Adipose tissue (tissue), 3 donors: Measurements from ENCODE around the gene SPATA19. TPM values are rescaled to one million over a fixed set of nuclear protein-coding genes. Genes with fewer than 3 reads are reported as not detected.
"Not testable (repeated sequence)": the region's sequence is repeated elsewhere in the genome, so short reads cannot be mapped to it uniquely, and the experiment has no call there.

Experiments used
- H3K27ac ChIP-seq: one replicate; pipeline ENCODE4 v1.5.1; 2013; ENCODE audit warnings: low read depth, low read length
- WGBS, 3 donors: extraction: QIAGEN DNeasy Blood & Tissue Kit; methylation state at CpG; one replicate each; pipeline ENCODE4 v1.1.7; 2013; 5-methylcytosine and 5-hydroxymethylcytosine counted together
- polyA plus RNA-seq, 3 donors: library from polyadenylated mRNA; stranded (reverse); fragments of 200-250 nt; gene quantifications; one replicate each; pipeline ENCODE4 v1.2.3, GENCODE V29; 2013
- donor health status: healthy with polysubstance abuse.
- donor health status: Bipolar disorder and iron deficiency.
- donor health status: healthy.

The SPATA19 gene
- polyA plus RNA-seq, result not detected

GRCh38 chr11:133845413-133845812 is at the start of gene SPATA19:
TSS of gene SPATA19 (minus strand) at chr11:133845513. CDS start at chr11:133845446, 67 bp downstream.
- no peak within 1 kb of the TSS for H3K27ac ChIP-seq
- 53 to 64% (median 62%) methylated on average over 2 of the region's 2 CpGs for WGBS, 3 donors

- H3K27ac ChIP-seq, result no peak overlapping the region
- 29 to 45% (median 43%) methylated on average over 10 of the region's 10 CpGs for WGBS, 3 donors
Observed at GRCh38 chr11:133895061-133895479, 49.8 kb upstream of the SPATA19 start.

GRCh38 chr11:133893381-133893780 is 48.1 kb upstream of the SPATA19 start:
- 70 to 79% (median 75%) methylated on average over 14 of the region's 14 CpGs for WGBS, 3 donors

GRCh38 chr11:133892584-133893380 is 47.5 kb upstream of the SPATA19 start:
- WGBS, 3 donors, result 83 to 87% (median 83%) methylated on average over 19 of the region's 19 CpGs

More at GRCh38 chr11:133893381-133893780, 48.1 kb upstream of the SPATA19 start:
- H3K27ac ChIP-seq, result no peak overlapping the region

GRCh38 chr11:133892126-133892525 is 46.8 kb upstream of the SPATA19 start:
- WGBS, 3 donors, result 67 to 80% (median 74%) methylated on average over 8 of the region's 8 CpGs
- H3K27ac ChIP-seq, result no peak overlapping the region

More at GRCh38 chr11:133892584-133893380, 47.5 kb upstream of the SPATA19 start:
- H3K27ac ChIP-seq, result no peak overlapping the region

- 70 to 89% (median 81%) methylated on average over 3 of the region's 3 CpGs for WGBS, 3 donors
- no peak overlapping the region for H3K27ac ChIP-seq
Observed at GRCh38 chr11:133889893-133890292, 44.6 kb upstream of the SPATA19 start.

- H3K27ac ChIP-seq, result no peak overlapping the region
- 67 to 77% (median 68%) methylated on average over 5 of the region's 5 CpGs for WGBS, 3 donors
Observed at GRCh38 chr11:133889188-133889587, 43.9 kb upstream of the SPATA19 start.

GRCh38 chr11:133887692-133888332 is 42.5 kb upstream of the SPATA19 start:
- 56 to 59% (median 58%) methylated on average over 5 of the region's 5 CpGs for WGBS, 3 donors
- H3K27ac ChIP-seq, result no peak overlapping the region

GRCh38 chr11:133886029-133886428 is 40.7 kb upstream of the SPATA19 start:
- 76 to 87% (median 77%) methylated on average over 3 of the region's 3 CpGs for WGBS, 3 donors
- no peak overlapping the region for H3K27ac ChIP-seq

GRCh38 chr11:133872160-133872559 is 26.8 kb upstream of the SPATA19 start:
- no peak overlapping the region for H3K27ac ChIP-seq
- 37 to 83% (median 76%) methylated on average over 1 of the region's 1 CpG for WGBS, 3 donors

GRCh38 chr11:133867456-133867855 is 22.1 kb upstream of the SPATA19 start:
- H3K27ac ChIP-seq, result no peak overlapping the region

- no peak overlapping the region for H3K27ac ChIP-seq
- 88 to 94% (median 94%) methylated on average over 11 of the region's 11 CpGs for WGBS, 3 donors
Observed at GRCh38 chr11:133865466-133865865, 20.2 kb upstream of the SPATA19 start.

- no peak overlapping the region for H3K27ac ChIP-seq
- 94% methylated on average over 26 of the region's 26 CpGs for WGBS, 3 donors
Observed at GRCh38 chr11:133864756-133865155, 19.4 kb upstream of the SPATA19 start.

GRCh38 chr11:133860151-133860550 is 14.8 kb upstream of the SPATA19 start:
- H3K27ac ChIP-seq, result no peak overlapping the region
- 65 to 72% (median 68%) methylated on average over 6 of the region's 6 CpGs for WGBS, 3 donors

- not testable (repeated sequence) for H3K27ac ChIP-seq
- 31 to 54% (median 44%) methylated on average over 13 of the region's 13 CpGs for WGBS, 3 donors
Observed at GRCh38 chr11:133854330-133854960, 9.1 kb upstream of the SPATA19 start.

GRCh38 chr11:133844217-133844616 is 1.1 kb downstream of the SPATA19 start:
- H3K27ac ChIP-seq, result no peak overlapping the region
- 61 to 73% (median 72%) methylated on average over 6 of the region's 6 CpGs for WGBS, 3 donors

GRCh38 chr11:133843454-133843987 is 1.8 kb downstream of the SPATA19 start:
- WGBS, 3 donors, result 70 to 79% (median 78%) methylated on average over 13 of the region's 13 CpGs
- no peak overlapping the region for H3K27ac ChIP-seq

GRCh38 chr11:133842730-133843129 is 2.6 kb downstream of the SPATA19 start:
- WGBS, 3 donors, result 59 to 64% (median 63%) methylated on average over 5 of the region's 5 CpGs
- no peak overlapping the region for H3K27ac ChIP-seq

GRCh38 chr11:133842053-133842452 is 3.3 kb downstream of the SPATA19 start:
- 56 to 75% (median 72%) methylated on average over 7 of the region's 7 CpGs for WGBS, 3 donors
- H3K27ac ChIP-seq, result no peak overlapping the region
